GM18867 (cell line): ENCODE results near the gene ARMCX1.
"Not testable (repeated sequence)": the region's sequence is repeated elsewhere in the genome, so short reads cannot be mapped to it uniquely, and the experiment has no call there.

ENCODE experiments used
- ATAC-seq: cut with Tn5 transposase; IDR thresholded peaks from one replicate; pipeline ENCODE4 v1.9.1; 2021; ENCODE audit warnings: mild to moderate bottlenecking, moderate library complexity; ENCODE audit not compliant: unreplicated experiment

The ARMCX1 gene

DNA sequence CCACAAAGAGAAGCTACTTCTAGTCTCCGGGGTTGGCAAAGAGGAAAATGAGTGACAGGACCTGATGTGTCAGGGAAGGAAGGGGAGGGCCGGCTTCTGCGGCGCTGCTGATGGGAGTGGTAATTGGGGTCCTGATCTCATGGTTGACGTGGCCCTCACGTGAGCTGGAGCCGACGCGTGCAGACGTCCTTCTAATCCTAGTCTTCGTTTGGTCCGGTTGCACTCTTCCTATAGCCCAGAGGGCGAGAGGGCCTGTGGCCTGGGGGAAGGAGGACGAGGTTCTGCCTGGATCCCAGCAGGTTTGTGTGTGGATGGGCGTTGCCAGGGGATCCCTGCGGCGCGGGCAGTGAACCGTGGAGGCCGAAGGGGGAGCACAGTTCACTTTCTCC, at the start of gene ARMCX1:
TSS of gene ARMCX1 (plus strand) at position 186 of the 389 bp plus-strand sequence. CDS start 2,384 bp downstream, outside the sequence.
- no peak for ATAC-seq

DNA sequence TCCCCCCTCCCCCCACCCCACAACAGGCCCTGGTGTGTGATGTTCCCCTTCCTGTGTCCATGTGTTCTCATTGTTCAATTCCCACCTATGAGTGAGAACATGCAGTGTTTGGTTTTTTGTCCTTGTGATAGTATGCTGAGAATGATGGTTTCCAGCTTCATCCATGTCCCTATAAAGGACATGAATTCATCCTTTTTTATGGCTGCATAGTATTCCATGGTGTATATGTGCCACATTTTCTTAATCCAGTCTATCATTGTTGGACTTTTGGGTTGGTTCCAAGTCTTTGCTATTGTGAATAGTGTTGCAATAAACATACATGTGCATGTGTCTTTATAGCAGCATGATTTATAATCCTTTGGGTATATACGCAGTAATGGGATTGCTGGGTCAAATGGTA, 47.4 kb upstream of the ARMCX1 start:
- ATAC-seq, result not testable (repeated sequence)

GRCh38 chrX:101507372-101507771, 43.0 kb upstream of the ARMCX1 start:
- ATAC-seq, result no peak

GRCh38 chrX:101507986-101508385, 42.4 kb upstream of the ARMCX1 start:
- no peak for ATAC-seq

- no peak for ATAC-seq
Observed at GRCh38 chrX:101530944-101531343, 19.4 kb upstream of the ARMCX1 start.

DNA sequence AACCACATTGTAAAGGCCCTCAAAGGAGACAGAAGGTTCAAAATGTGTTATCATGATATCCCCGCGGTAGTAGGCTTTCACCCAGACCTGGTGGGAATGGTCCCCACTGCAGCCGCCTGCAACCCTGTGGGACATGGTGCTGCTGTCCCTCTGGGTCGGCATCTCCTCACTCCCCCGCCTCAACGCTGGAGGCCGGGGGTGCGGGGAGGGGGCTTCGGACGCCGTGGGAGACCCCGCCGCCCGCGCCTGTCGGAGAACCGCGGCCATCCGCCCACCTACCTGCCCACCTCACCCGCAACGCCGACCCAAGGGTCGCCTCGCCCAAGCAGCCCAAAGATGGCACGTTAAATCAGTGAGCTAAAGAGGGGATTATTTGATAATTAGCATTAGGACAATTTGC, 11.2 kb upstream of the ARMCX1 start:
- no peak for ATAC-seq

- ATAC-seq, result no peak
Observed at GRCh38 chrX:101550751-101551379, 518 bp downstream of the ARMCX1 start.

GRCh38 chrX:101551380-101551767, 1.0 kb downstream of the ARMCX1 start:
- ATAC-seq, result no peak

DNA sequence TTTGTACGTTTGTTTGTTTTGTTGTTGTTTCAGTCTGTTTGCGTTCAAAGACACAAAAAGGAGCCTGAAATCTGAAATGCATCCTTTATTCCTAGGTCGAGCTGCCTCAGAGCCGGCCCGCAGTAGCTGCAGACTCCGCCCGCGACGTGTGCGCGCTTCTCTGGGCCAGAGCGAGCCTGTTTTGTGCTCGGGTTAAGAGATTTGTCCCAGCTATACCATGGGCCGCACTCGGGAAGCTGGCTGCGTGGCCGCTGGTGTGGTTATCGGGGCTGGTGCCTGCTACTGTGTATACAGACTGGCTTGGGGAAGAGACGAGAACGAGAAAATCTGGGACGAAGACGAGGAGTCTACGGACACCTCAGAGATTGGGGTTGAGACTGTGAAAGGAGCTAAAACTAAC, 2.4 kb downstream of the ARMCX1 start:
- no peak for ATAC-seq

DNA sequence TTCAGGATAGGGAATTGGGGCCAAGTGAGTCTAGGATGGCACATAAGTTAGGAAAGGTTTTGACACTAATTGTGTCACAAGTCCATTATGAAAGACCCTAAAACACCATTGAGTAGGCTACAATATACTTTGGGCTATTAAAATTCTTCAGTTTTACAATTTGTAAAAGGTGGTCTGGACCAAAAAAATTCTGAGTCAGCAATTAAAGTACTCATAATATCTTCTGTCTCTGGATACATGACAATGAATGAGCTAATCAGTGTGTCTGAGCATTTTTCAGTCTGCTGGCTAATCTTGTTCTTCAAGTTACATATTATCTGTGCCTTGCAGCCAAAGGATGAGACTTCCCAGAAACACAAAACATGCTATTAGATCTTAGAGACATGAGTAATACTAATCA, 14.3 kb downstream of the ARMCX1 start:
- no peak for ATAC-seq

DNA sequence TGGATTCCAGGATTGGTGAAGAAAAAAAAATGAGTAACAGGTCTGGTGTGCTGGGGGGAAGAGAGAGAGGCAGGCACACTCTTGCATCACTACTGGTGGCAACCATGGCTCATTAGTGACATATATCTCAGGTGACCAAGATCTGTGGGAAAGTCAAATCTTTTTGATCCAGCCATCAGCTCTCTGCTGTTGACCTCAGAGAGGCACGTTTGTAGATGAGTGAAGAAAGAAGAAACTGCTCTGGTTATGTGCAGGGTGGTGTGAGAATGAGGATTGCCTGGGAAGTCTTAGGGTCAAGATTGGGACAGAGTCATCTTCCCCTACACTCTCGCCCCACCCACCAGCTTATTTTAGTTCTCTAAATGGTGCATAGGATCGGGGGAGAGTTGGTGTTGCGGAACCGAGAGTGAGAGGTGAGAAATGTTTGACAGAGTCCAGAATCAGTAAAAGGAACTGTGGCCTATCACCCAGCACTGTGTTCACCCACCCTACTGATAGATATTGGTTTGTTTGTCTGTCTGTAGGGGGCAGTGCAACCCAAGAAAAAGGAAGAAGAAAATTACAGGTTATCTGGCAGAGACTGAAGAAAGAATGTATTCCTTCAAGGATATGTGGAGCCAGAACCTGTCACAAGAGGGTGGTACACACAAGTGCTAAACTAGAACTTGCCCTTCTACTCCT, 45.5 kb downstream of the ARMCX1 start:
- ATAC-seq, result peak; percentile 99

- ATAC-seq, result not testable (repeated sequence)
Observed at GRCh38 chrX:101599592-101599991, 49.2 kb downstream of the ARMCX1 start.

DNA sequence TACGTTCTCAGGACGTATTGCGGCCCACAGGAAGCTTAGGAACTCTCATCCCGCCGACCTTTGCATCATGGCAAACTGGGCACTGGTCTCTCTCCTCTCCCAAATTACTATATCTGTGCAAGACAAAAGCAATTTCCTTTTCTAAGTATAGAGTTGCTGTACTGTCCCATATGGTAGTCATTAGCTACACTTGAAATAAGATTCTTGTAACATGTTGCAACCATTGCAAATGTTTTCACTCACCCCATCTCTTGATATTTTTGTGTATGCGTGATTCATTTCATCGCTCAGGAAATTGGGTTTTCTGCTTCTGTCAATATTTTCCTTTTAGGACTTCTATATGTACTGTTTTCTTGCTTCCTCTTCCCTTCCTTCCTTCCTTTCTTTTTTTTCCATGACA, 51.7 kb downstream of the ARMCX1 start:
- ATAC-seq, result no peak
